Fibroblast of the aortic adventitia (primary cell): ENCODE measurements around the gene HK1. TPM values are rescaled to one million over a fixed set of nuclear protein-coding genes. Genes with fewer than 3 reads are reported as not detected.
"Not testable (repeated sequence)": the region's sequence is repeated elsewhere in the genome, so short reads cannot be mapped to it uniquely, and the experiment has no call there.

Source experiments
- DNase-seq: peaks from one replicate; pipeline ENCODE4 v3.0.0-alpha.2; 2010; ENCODE audit warnings: low read depth
- H3K4me3 ChIP-seq: 2 replicates; pipeline ENCODE4 v1.5.1; 2011; ENCODE audit warnings: low read depth, mild to moderate bottlenecking, control low read depth, low read length, moderate library complexity
- CTCF ChIP-seq: IDR thresholded peaks from 2 replicates; pipeline ENCODE4 v1.5.1; 2011; ENCODE audit warnings: mild to moderate bottlenecking, low read length, control low read depth, inconsistent platforms; ENCODE audit not compliant: insufficient read depth
- total RNA-seq: library from RNA; depleted of rRNA; stranded (reverse); fragments of >200 nt; gene quantifications from 2 replicates; pipeline ENCODE4 v1.2.3, GENCODE V29; 2012; ENCODE audit warnings: low replicate concordance

Gene HK1
- total RNA-seq, 1 donor, result 84.1 TPM

- H3K4me3 ChIP-seq, result no peak overlapping the region
- no peak for TF ChIP-seq CTCF
- peak; percentile 29 for DNase-seq
Observed at GRCh38 chr10:69446229-69446628, 167.9 kb downstream of the HK1 start.

- no peak for TF ChIP-seq CTCF
- DNase-seq, result peak; percentile 62
- no peak overlapping the region for H3K4me3 ChIP-seq
Observed at GRCh38 chr10:69446650-69447151, 168.4 kb downstream of the HK1 start.

GRCh38 chr10:69449841-69450240, 171.5 kb downstream of the HK1 start:
- peak; percentile 48 for TF ChIP-seq CTCF
- peak; percentile 16 for DNase-seq
- H3K4me3 ChIP-seq, result no peak overlapping the region

- H3K4me3 ChIP-seq, DNase-seq: not testable (repeated sequence)
Observed at GRCh38 chr10:69450395-69450794, 172.1 kb downstream of the HK1 start.

- H3K4me3 ChIP-seq, result peak within 1 kb of the TSS; percentile 55
- peak; percentile 39 for DNase-seq
- TF ChIP-seq CTCF, result no peak
Observed at GRCh38 chr10:69451209-69451783, 173.0 kb downstream of the HK1 start, which contains the start of gene TSPAN15. Gene TSPAN15, plus strand, starts transcription at chr10:69451465. Its CDS starts 130 bp downstream, at chr10:69451595.

Other genes starting within 250 kb of the HK1 start
- gene SRGN, start 190.4 kb upstream of the HK1 start, total RNA-seq, result 65.8 and 127 TPM in 2 replicates
- gene VPS26A, start 154.3 kb upstream of the HK1 start, total RNA-seq, result 49.2 and 54.9 TPM in 2 replicates
- gene SUPV3L1, start 98.3 kb upstream of the HK1 start, total RNA-seq, result 31.0 and 67.4 TPM in 2 replicates
- gene HKDC1, start 58.2 kb upstream of the HK1 start, total RNA-seq, result 0.09 and 0.16 TPM in 2 replicates
- gene TACR2, start 138.4 kb downstream of the HK1 start, total RNA-seq, result 0.18 TPM in 1 of 2 replicates, not detected in the other
- gene TSPAN15, start 173.0 kb downstream of the HK1 start, total RNA-seq, result 0.27 and 1.2 TPM in 2 replicates